Stimulated activated CD4-positive, alpha-beta T cell treated with anti-CD3 and anti-CD28 coated beads, Interleukin-15, amount 100 ng/mL, for 48 hours (primary cell): ENCODE data around the gene TMEM273.

Experiments
- DNase-seq, 2 donors: peaks; one replicate each; pipeline ENCODE4 v3.0.0-alpha.2; 2020; ENCODE audit warnings: low read depth in 2 of 2

Gene TMEM273, protein sequence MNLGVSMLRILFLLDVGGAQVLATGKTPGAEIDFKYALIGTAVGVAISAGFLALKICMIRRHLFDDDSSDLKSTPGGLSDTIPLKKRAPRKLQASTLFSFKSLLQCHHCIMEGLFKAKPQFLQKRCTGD

DNA sequence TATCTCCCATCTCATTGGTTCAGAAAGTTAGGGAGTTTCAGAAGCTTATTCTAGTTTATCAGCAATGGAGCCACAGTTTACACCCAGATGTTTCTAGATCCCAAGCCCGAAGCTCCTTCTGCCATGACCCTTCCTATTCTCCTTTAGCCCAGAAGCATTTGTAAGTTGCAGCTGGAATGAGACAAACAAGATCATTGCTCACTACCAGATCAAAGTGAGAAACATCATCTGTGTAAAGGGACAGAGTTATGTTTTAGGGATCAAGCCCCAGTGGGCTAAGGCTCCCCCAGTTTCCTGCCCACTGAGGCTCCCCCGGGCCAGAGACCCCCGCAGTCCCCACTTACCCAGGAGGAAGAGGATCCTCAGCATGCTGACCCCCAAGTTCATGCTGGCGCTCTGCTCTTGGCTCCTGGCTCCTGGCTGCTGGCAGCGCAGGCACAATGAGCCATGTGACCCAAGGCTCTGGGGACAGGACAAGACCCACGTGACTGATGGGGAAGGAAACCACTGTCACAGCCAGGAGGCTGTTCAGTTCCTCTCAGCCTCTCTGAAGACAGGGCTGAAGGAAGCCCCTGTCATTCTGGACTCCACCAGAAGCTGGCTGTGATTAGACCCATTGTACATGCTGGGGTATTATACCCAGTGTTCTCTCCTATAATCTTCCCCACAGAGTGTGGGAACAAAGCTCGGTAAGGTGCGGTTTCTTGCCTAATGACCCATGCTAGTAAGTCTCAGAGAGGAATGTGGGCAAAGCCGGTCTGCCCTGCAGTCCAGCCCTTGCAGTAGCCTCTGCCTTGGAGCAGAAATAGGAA, at the start of gene TMEM273:
Gene TMEM273 (minus strand): TSS at position 442 of the 812 bp plus-strand sequence. CDS start 55 bp downstream, at position 387.
- DNase-seq: no peak

DNA sequence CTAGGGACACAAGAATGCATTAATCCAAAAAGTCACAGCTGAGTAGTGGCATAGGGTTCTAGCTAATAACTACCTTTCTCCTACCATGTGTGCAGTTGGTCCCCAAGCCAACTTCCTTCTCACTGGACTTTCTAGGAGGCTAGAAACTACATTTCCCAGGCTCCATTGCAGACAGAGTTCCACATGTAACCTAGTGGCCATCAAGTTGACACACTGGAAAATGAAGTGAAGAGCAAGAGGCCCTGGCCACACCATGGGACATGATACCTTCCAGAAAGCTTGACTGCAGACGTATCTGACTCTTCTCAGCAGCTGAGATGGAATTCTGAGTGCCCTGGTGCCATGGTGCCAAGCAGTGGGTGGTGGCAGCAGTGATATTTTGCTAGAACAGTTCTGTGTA, 49.8 kb upstream of the TMEM273 start:
- no peak for DNase-seq

DNA sequence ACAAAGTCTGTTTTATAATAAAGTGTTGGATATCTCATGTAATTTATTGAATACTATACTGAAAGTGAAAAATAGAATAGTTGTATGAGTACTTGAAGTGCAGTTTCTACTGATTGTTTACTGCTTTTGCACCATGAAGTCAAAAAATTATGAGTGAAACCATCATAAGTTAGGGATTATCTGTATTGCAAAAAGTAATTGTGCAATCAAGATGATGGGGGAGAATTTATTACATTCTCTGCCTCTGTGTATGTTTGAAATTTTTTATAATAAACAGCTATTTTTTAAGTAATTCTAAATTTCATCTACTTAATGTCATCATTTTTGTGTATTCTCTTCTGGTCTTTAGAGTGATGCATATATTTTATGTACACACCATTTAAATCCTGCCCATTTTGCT, 47.2 kb upstream of the TMEM273 start:
- DNase-seq: no peak

DNA sequence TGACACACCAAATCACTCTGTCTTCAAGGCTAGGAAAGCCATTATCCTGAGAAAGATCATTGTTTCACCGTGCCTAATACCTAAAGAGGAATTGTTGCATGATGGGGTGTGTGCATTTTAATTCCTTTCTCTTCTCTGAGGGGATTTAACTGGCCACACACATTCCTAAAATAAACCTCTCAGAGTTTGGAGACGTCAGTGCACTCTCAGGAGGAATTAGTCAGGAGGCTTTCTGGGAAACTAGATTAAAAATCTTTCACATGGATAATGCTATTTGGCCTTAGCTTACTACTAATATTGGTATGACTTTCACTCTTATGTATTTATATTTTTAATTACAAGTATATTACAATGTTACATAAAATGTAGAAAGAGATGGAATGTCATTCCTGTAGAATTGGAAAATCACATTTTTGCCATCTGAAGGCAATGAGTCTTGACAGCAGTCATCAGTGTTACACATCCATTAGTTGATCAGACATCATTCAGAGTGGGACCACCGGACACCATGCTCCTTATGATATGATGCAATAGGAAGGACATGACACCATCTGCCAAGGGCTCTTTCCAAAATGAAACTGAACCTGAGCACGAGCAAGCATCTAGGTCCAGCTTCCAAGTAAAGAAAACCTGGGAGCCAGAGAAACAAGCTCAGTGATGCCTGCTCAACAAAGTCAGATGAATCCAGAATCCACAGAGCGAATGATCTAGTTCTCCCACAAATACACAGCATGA, 43.1 kb upstream of the TMEM273 start:
- DNase-seq: no peak

DNA sequence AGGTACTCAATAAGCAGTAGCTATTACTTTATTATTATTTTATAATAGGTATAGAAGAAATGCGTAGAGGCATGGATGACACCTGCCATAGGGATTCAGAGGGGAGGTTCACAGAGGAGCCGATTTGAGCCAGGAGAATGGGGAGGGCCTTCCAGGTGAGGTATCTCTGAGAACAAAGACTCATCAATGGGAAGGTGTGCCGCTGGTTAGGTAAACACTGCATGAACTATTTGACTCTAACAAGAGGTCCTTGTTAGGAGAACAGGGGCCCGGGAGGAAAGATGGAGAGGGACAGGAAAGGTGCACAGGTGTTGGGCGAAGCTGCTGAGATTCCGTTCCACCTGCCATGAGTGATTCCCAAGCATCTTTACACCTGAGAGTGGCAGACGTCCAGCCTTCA, 41.8 kb upstream of the TMEM273 start:
- DNase-seq: no peak

DNA sequence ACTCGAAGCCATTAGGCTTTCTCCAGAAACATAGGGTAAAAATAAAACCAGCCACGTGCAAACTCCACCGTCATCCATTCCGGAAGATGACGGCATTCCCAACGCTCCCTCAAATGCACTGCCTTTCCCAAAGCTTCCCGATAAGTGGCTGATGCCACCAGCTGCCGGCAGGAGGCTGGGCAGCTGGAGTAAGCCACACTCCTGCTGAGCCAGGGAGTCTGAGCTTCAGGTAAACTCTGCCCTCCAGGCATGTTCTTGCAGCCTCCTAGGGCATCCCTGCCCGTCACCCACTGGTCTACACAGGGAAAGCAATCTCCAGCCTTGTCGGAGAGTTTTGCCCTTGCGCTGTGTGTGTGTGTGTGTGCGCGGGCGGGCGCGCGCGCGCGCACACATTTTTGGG, 40.5 kb upstream of the TMEM273 start:
- DNase-seq: no peak

DNA sequence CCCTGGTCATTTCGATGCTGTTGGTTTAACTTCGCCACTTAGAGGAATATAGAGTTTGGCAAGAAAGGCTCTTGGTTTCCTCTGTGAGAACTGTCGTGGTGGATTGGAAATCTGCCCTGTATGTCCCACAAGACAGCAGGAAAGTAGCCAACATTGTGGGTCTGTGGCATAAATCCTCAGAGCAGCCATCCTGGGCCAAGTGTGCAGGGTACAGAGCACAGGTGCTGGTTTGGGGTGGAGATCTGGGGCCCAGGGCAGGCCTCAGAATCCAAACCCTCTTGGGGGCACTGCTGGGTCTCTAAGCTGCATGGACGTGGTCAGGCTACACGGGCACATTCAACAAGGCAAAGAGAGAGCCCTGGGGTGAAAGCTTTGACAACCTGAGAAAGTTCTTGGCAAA, 39.2 kb upstream of the TMEM273 start:
- DNase-seq: no peak

DNA sequence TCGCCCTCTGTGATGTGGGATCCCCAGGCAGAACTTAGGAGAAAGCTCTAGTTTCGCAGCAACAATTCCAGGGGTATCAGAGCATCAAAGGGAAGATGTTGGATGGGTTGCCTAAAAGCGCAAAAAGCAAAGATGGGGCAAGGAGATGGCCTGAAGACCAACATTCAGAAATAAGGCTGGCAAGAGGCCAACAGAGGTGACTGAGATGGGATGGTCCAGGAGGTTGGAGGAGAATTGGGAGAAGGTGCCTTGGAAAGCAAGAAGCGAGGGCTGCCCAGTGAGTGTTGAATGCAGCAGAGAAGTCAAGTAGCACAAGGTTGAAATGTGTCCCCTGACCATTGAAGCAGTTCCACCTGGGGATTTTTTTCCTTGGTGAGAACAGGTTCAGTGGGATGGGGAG, 38.4 kb upstream of the TMEM273 start:
- DNase-seq: no peak

DNA sequence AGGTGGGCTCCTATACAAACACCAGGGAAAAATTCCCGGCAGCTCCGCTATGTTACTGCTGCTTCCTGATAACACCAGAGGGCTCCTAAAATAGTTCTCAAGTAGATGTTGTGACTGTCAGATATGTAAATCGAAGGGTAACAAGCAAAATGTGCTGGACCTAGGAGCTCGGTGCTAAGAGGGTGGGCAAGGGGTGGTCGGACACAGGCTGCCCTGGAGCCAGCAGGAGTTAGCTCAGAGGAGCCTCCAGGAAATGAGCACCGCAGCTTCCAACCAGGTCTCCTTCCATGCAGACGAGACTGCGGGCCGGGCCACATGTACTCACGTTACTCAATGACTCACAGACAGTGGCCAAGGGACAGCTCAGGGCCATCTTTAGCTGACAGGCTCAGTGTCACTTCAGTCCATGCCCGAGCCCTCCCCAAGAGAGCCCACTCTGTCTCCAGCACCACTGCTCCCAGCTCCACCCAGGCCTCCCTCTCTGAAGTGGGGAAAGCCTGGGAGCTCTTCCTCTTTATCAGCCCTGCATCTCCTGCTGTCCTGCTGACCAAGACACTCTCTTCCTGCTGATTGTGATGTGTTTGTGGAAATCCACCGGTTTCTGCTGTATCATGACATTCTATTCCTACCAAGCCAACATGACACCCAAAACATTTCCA, 37.2 kb upstream of the TMEM273 start:
- DNase-seq: no peak

DNA sequence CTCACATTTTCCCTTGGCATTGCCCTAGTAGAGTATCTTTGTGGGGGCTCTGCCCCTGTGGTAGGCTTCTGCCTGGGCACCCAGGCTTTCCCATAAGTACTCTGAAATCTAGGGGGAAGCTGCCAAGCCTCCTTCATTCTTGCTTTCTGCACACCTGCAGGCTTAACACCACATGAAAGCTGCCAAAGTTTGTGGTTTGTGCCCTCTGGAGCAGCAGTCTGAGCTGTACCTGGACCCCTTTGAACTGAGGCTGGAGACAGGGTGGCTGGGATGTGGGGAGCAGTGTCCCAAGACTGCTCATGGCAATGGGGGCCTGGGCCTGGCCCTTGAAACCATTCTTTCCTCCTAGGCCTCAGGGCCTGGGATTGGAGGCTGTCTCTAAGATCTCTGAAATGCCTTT, 35.0 kb upstream of the TMEM273 start:
- DNase-seq: no peak

DNA sequence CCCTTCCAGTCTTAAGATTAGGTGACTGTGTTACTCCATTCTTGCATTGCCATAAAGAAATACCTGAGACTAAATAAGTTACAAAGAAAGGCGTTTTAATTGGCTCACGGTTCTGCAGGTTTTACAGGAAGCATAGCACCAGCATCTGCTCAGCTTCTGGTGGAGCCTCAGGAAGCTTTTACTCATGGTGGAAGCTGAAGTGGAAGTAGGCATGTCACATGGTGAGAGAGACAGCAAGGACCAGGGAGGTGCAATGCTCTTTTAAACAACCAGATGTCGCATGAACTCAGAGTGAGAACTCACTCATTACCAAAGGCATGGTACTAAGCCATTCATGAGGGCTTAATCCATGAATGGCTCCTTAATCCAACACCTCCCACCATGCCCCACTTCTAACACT, 34.0 kb upstream of the TMEM273 start:
- DNase-seq: no peak

DNA sequence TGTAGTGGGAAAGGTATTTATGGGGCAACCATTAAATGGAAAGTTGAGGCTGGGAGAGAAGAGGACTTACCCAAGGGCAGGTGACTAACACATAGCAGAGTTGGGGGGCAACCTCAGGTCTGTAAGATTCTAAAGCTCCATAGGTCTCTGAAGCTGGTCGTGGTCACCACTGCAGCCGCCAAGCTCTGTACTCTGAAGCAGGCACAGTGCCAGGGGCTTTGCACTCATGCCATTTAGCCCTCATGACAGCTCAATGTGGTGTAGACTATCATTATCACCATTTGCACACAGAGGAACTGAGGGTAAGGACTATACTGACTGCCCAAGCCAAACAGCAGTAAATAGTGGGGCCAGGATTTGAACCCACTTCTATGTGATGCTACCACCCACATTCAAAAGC, 32.5 kb upstream of the TMEM273 start:
- no peak for DNase-seq

DNA sequence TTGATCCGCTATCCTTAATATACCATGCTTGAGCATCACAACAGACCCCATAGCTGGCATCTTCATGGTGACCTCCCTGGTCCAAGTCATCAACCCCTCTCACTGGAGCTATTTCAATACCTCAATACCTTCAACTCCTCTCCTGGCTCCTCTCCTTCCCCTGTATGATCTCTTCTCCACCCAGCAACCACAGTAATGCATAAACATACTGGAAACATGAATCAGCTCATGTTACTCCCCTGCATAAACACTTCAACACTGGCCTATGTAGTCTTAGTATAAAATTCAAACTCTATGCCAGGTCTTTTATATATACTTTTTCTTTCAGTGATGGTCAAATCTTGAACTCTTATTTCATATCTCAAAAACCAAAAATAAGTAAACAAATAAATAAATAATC, 31.8 kb upstream of the TMEM273 start:
- no peak for DNase-seq

DNA sequence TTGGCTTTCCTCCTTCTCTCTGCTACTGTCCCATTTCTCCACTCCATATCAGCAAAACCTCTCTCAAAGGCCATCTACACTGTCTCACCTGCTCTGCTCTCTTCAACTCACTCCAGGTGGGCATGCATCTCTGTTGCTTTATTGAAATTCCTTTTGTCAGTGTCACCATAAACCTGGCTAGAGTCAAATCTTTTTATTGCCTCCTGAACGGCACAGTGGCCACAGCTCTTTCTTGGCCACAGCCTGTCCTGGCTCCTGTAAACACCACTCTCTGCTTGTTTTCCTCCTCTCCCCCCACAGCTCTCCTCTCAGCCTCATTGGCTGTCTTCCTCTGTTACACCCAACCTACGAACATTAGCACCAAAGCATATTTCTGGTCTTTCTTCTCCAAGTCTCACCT, 31.1 kb upstream of the TMEM273 start:
- DNase-seq: no peak

DNA sequence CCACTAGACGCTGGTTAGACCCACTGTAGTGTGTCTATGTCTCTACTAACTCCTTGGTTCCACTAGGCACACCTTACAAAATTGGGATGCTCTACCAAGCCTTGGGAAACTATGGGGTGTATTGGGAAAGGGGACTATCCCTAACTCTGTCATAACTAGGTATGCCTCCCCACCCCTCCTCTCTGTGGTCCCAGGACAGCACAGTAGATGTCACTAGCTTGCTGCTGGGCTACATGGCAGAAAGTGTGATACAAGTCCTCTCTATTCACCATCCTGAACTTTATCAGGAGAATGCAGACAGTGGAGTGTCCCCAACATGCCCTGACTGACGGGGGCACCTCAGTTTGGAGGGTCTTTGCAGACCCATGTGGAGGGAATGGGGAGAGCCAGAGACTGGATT, 30.3 kb upstream of the TMEM273 start:
- DNase-seq: no peak

DNA sequence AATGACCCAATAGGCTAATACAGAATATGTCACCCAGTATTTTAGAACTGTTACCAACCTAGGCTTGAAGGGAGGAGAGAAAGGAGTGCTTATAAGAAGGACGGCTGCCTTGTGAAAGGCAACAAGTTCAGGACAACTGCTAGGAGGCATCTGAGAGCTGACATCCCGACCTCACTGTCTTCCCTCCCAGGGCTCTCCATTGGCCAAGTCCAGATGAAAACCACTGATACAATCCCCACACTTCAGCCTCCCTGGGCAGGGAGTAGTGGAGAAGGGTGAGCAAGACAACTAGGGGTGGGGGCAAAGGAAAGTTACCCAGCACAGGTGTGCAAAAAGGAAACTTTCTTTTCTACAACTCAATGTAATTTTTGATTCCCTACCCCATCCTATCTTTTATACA, 29.5 kb upstream of the TMEM273 start:
- DNase-seq: no peak

DNA sequence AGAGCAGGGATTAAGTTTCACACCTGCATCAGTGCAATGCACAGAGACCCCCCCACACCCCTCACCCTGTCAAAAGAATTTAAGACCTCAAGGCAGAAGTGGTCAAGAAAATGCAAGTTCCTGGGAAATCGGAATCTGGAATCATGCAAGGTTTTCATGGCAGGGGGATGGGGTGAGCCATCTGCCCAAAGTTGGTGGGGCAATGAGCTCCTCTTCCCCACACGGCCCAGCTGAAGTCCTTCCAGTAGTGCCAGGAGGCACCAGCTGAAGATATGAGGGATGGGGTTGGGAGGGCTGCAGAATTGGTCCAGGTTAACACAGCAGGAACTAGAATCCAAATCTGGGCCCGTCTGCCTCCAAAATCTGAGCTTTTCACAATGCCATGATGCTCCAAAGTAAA, 25.0 kb upstream of the TMEM273 start:
- DNase-seq: no peak

DNA sequence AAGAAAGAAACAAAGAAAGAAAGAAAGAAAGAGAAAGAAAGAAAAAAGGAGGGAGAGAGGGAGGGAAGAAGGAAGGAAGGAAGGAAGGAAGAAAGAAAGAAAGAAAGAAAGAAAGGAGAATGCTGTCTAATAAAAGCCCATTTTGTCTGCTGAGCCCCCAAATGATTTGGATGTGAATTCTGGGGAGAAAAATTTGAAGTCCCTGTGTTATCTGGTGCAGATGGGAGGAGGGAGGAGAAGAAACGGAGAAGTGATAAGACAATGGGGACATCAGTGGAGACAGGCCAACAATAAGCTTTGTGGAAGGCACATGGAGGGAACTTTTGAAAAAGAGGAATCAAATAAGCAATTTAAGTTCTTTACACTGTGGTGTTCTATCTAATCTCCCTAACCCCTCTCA, 24.6 kb upstream of the TMEM273 start:
- no peak for DNase-seq

DNA sequence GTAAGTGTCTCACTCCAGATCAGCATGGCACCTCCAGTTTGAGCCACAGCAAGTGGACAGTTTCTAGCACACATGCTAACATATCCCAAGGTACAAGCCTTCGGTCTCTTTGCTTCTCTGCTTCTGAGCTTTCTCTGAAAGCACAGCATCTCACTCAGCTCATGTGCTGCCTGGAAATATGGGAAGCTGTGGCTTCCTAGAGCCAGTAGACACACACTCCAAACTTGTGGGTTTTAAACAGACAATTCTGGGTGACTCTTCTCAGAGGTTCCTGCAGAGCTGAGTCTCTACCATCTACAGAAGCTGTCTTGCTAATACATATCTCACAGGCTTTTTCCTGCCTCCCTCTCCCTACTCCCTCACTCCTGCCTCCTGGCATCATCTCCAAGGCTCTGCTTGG, 23.9 kb upstream of the TMEM273 start:
- no peak for DNase-seq

DNA sequence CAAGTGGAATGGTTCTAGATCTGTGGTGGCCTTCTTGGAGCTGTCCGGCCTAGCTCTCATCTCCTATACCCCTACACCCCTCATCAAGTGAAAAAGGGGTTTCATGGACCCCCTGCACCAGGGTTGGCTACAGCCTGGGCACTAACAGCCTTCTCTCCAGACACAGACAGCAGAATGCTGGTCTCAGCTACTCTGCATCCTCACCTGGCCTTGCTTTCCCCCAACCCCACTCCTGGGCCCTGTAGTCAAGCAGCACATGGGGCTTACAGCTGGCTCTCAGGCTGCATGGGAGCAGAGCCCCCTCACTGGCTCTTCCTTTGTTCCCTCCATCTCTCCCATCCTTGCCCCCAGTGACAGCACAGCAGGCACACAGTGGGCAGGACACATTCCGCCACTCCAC, 20.8 kb upstream of the TMEM273 start:
- no peak for DNase-seq

DNA sequence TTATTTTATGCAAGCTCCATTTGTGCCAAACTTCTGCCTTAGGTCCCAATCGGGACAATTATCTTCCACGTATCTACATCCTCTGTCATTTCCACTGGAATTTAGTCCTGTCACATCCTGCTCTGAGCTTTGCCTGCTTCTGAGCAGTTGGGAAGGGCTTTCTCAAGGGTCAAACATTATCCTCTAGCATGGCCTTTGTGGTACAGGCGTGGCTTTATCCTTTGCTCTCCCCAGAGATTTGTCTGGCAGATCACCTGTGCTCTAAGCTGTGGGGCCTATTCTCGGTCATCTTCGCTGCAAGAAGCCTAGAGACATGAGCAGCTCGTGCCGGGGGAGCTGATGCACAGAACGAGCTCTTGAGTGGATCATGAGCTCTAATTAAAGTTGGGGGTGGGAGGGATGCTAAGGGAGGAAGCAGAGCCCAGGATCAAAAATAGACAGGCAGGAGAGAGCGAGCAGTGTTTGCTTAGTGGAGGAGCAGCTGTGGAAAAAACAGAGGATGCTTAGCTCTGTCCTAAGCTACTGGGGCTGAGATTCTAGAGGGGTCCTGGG, 19.8 kb upstream of the TMEM273 start:
- no peak for DNase-seq

DNA sequence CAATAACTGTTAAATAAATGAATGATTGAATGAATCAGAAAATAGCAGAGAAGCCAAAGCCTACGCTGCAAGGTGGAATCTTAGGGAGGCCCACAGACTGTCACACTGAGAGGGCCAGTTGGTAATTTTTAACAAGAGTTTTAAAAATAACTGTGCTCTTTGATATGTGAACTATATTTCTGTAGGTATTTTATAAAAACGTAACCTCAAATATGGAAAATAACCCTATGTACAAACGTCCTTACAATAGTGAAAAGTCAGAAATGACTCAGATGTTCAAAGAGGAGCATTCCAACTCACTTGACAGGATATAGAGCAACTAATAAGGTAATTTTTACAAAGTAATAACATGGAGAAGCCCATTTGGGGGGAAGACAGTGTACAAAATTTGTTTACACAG, 18.9 kb upstream of the TMEM273 start:
- DNase-seq: no peak
